H9 (cell line): ENCODE data around the gene PNPLA4. TPM values are rescaled to one million over a fixed set of nuclear protein-coding genes. Genes with fewer than 3 reads are reported as not detected.

ENCODE experiments used
- DNase-seq: peaks from one replicate; pipeline ENCODE4 v3.0.0-alpha.2; 2017
- H2AFZ ChIP-seq: one replicate; pipeline ENCODE4 v1.6.1; 2013; ENCODE audit warnings: mild to moderate bottlenecking, low read length, control low read depth, moderate library complexity
- H2AK5ac ChIP-seq: 2 replicates; pipeline ENCODE4 v1.6.1; 2013; ENCODE audit warnings: low read length, control low read depth, mixed read lengths; ENCODE audit not compliant: insufficient read length
- H2BK120ac ChIP-seq: one replicate; pipeline ENCODE4 v1.6.1; 2013; ENCODE audit warnings: low read depth, mild to moderate bottlenecking, low read length, control low read depth, inconsistent platforms; ENCODE audit not compliant: poor library complexity, severe bottlenecking
- H2BK12ac ChIP-seq: 2 replicates; pipeline ENCODE4 v1.6.1; 2013; ENCODE audit warnings: low read length, control low read depth, mixed read lengths, low read depth; ENCODE audit not compliant: insufficient read length
- H2BK15ac ChIP-seq: 2 replicates; pipeline ENCODE4 v1.6.1; 2013; ENCODE audit warnings: low read depth, low read length, control low read depth
- H2BK20ac ChIP-seq: one replicate; pipeline ENCODE4 v1.6.1; 2013; ENCODE audit warnings: low read depth, mild to moderate bottlenecking, low read length, control low read depth, inconsistent platforms; ENCODE audit not compliant: poor library complexity, severe bottlenecking
- H2BK5ac ChIP-seq: 2 replicates; pipeline ENCODE4 v1.6.1; 2013; ENCODE audit warnings: low read length, control low read depth, mixed read lengths; ENCODE audit not compliant: insufficient read length
- H3K14ac ChIP-seq: 2 replicates; pipeline ENCODE4 v1.6.1; 2013; ENCODE audit warnings: low read length, control low read depth; ENCODE audit not compliant: insufficient read depth
- H3K18ac ChIP-seq: 2 replicates; pipeline ENCODE4 v1.6.1; 2013; ENCODE audit warnings: low read depth, mild to moderate bottlenecking, mixed read lengths, low read length, control low read depth; ENCODE audit not compliant: insufficient read length
- H3K23ac ChIP-seq: 2 replicates; pipeline ENCODE4 v1.6.1; 2013; ENCODE audit warnings: low read length, control low read depth, mixed read lengths, low read depth; ENCODE audit not compliant: insufficient read length
- H3K23me2 ChIP-seq: 2 replicates; pipeline ENCODE4 v1.6.1; 2013; ENCODE audit warnings: low read depth, mild to moderate bottlenecking, mixed read lengths, low read length, control low read depth; ENCODE audit not compliant: insufficient read length, poor library complexity, severe bottlenecking
- H3K27ac ChIP-seq: 2 replicates; pipeline ENCODE4 v1.5.1; 2013; ENCODE audit warnings: low read length, control low read depth, mixed read lengths, low read depth; ENCODE audit not compliant: insufficient read length
- H3K27me3 ChIP-seq: 2 replicates; pipeline ENCODE4 v1.6.1; 2013; ENCODE audit warnings: low read length, control low read depth, inconsistent platforms; ENCODE audit not compliant: insufficient read depth
- H3K4ac ChIP-seq: 2 replicates; pipeline ENCODE4 v1.6.1; 2013; ENCODE audit warnings: low read depth, mild to moderate bottlenecking, control low read depth, inconsistent platforms, low read length, moderate library complexity
- H3K4me1 ChIP-seq: 2 replicates; pipeline ENCODE4 v1.6.1; 2013; ENCODE audit warnings: low read length, control low read depth, inconsistent platforms; ENCODE audit not compliant: insufficient read depth
- H3K4me2 ChIP-seq: 2 replicates; pipeline ENCODE4 v1.6.1; 2013; ENCODE audit warnings: low read length, control low read depth, mixed read lengths; ENCODE audit not compliant: insufficient read length, insufficient read depth
- H3K56ac ChIP-seq: 2 replicates; pipeline ENCODE4 v1.6.1; 2013; ENCODE audit warnings: low read depth, mild to moderate bottlenecking, mixed read lengths, low read length, control low read depth; ENCODE audit not compliant: insufficient read length
- H3K79me1 ChIP-seq: 2 replicates; pipeline ENCODE4 v1.6.1; 2013; ENCODE audit warnings: low read depth, mild to moderate bottlenecking, moderate library complexity, low read length, control low read depth, inconsistent platforms; ENCODE audit not compliant: insufficient read depth, poor library complexity, severe bottlenecking
- H3K79me2 ChIP-seq: 2 replicates; pipeline ENCODE4 v1.6.1; 2013; ENCODE audit warnings: low read length, control low read depth, inconsistent platforms; ENCODE audit not compliant: insufficient read depth
- H3K9ac ChIP-seq: 2 replicates; pipeline ENCODE4 v1.6.1; 2013; ENCODE audit warnings: low read length, control low read depth, mixed read lengths; ENCODE audit not compliant: insufficient read length; ENCODE audit errors: extremely low read depth
- H3K9me3 ChIP-seq: one replicate; pipeline ENCODE4 v1.6.1; 2013; ENCODE audit warnings: low read depth, low read length, inconsistent platforms; ENCODE audit not compliant: control insufficient read depth
- H3T11ph ChIP-seq: one replicate; pipeline ENCODE4 v1.6.1; 2013; ENCODE audit warnings: mild to moderate bottlenecking, low read length, control low read depth, inconsistent platforms
- H4K20me1 ChIP-seq: one replicate; pipeline ENCODE4 v1.6.1; 2013; ENCODE audit not compliant: control insufficient read depth, insufficient read length, insufficient read depth
- H4K5ac ChIP-seq: 2 replicates; pipeline ENCODE4 v1.6.1; 2013; ENCODE audit warnings: low read depth, mild to moderate bottlenecking, mixed read lengths, low read length, control low read depth; ENCODE audit not compliant: insufficient read length
- H4K8ac ChIP-seq: replicated peaks from 2 replicates; pipeline ENCODE4 v1.6.1; 2013; ENCODE audit warnings: low read length, control low read depth, mixed read lengths, low read depth; ENCODE audit not compliant: insufficient read length
- H4K91ac ChIP-seq: 2 replicates; pipeline ENCODE4 v1.6.1; 2013; ENCODE audit warnings: low read depth, mild to moderate bottlenecking, moderate library complexity, mixed read lengths, low read length, control low read depth; ENCODE audit not compliant: insufficient read length
- H3K27ac Mint-ChIP-seq, 3 experiments: 2 replicates in 2 of 3; 3 replicates in 1 of 3; pipeline ENCODE4 v1.8.0; 2020 to 2021; ENCODE audit warnings: mixed read lengths in 3 of 3, mild to moderate bottlenecking in 1 of 3, moderate library complexity in 1 of 3
- H3K27me3 Mint-ChIP-seq: 2 replicates; pipeline ENCODE4 v1.8.0; 2021; ENCODE audit warnings: low read depth, mild to moderate bottlenecking, moderate library complexity, mixed read lengths
- H3K36me3 Mint-ChIP-seq, 3 experiments: 2 replicates in 2 of 3; 3 replicates in 1 of 3; pipeline ENCODE4 v1.8.0; 2020 to 2021; ENCODE audit warnings: low read depth in 3 of 3, mixed read lengths in 3 of 3; ENCODE audit not compliant: insufficient read depth in 1 of 3
- H3K4me1 Mint-ChIP-seq, 2 experiments: 2 replicates each; pipeline ENCODE4 v1.8.0; 2020; ENCODE audit warnings: mixed read lengths in 2 of 2
- H3K4me3 Mint-ChIP-seq, 2 experiments: 2 replicates in 1 of 2; 3 replicates in 1 of 2; pipeline ENCODE4 v1.8.0; 2020 to 2021; ENCODE audit warnings: mild to moderate bottlenecking in 2 of 2, mixed read lengths in 2 of 2, moderate library complexity in 1 of 2
- H3K9me3 Mint-ChIP-seq, 2 experiments: 2 replicates in 1 of 2; 3 replicates in 1 of 2; pipeline ENCODE4 v1.8.0; 2020; ENCODE audit warnings: mild to moderate bottlenecking in 2 of 2, mixed read lengths in 2 of 2, moderate library complexity in 1 of 2
- WGBS: extraction: QIAGEN DNeasy Blood & Tissue Kit; methylation state at CpG from one replicate; pipeline ENCODE4 v1.1.7; 2013; ENCODE audit warnings: missing lambda C conversion rate, low lambda C conversion rate, mixed read lengths; ENCODE audit not compliant: insufficient read length; ENCODE audit errors: extremely low coverage; 5-methylcytosine and 5-hydroxymethylcytosine counted together
- total RNA-seq: library from RNA; stranded (reverse); gene quantifications from 2 replicates; pipeline ENCODE4 v1.2.1, GENCODE V29; 2021
- TF ChIP-seq, protein P1 (sequence below): fragments of 200-600 bp; sonication (generic); conservative IDR thresholded peaks from 3 replicates; pipeline ENCODE4 v1.8.0; 2021; ENCODE audit warnings: antibody characterized with exemption, mild to moderate bottlenecking

PNPLA4 gene
- total RNA-seq, 1 experiment from 2014 or later, result 21.4 TPM

DNA sequence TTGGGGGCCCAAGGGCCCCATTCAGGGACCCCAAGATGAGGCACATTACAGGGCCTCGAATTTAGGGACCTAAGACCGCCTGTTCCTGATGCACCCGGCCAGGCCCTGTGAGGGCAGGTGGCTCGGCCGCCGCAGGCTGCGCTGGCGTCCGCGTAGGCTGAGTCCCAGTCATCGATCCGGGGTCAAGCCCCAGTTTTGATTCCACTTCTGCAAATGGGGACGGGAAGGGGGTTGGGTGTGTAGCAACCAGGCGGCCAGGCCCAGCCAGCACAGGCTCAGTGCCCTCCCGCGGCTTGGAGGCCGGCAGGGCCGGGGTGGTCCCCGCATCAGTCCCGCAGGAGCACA lies 327 bp downstream of the PNPLA4 start:
- Histone ChIP-seq H2BK15ac (no peak overlapping the region), H4K20me1 (no peaks in the 10 kb centered on the region), H2BK12ac (no peak overlapping the region), H3K9ac (peak overlapping the region; percentile 91), H4K5ac (no peak overlapping the region), H3K23me2 (peaks cover 4% of the 10 kb centered on the region), H4K91ac (no peak overlapping the region), H3K14ac (peak overlapping the region; percentile 79; the same call in 1 of the 2 replicates), H3K23ac (no peak overlapping the region), H2BK20ac (no peak overlapping the region), H3K4me1 (no peaks in the 10 kb centered on the region; the same call in 1 of the 2 replicates), H2BK120ac (no peak overlapping the region), H2AK5ac (no peak overlapping the region), H3T11ph (no peak overlapping the region), H4K8ac (no peak overlapping the region), H3K27ac (no peak overlapping the region), H3K56ac (no peak overlapping the region), H3K27me3 (no peaks in the 10 kb centered on the region), H2AFZ (no peak overlapping the region), H3K79me2 (no peaks in the 10 kb centered on the region), H3K4ac (no peak overlapping the region), H3K4me2 (peak overlapping the region; percentile 99), H3K9me3 (no peaks in the 10 kb centered on the region), H2BK5ac (no peak overlapping the region), H3K79me1 (no peaks in the 10 kb centered on the region), H3K18ac (peak overlapping the region; percentile 73)
- no CpG with 5 or more reads among the region's 20 CpGs for WGBS
- Mint-ChIP-seq H3K27ac (no peak overlapping the region), H3K9me3 (no peaks in the 10 kb centered on the region), H3K36me3 (no peaks in the 10 kb centered on the region), H3K4me3 (peak overlapping the region; percentile 88 to 89), H3K27me3 (peaks cover 1% of the 10 kb centered on the region), H3K4me1 (peaks cover 13 to 14% of the 10 kb centered on the region in 2 experiments)
- TF ChIP-seq, protein P1, sequence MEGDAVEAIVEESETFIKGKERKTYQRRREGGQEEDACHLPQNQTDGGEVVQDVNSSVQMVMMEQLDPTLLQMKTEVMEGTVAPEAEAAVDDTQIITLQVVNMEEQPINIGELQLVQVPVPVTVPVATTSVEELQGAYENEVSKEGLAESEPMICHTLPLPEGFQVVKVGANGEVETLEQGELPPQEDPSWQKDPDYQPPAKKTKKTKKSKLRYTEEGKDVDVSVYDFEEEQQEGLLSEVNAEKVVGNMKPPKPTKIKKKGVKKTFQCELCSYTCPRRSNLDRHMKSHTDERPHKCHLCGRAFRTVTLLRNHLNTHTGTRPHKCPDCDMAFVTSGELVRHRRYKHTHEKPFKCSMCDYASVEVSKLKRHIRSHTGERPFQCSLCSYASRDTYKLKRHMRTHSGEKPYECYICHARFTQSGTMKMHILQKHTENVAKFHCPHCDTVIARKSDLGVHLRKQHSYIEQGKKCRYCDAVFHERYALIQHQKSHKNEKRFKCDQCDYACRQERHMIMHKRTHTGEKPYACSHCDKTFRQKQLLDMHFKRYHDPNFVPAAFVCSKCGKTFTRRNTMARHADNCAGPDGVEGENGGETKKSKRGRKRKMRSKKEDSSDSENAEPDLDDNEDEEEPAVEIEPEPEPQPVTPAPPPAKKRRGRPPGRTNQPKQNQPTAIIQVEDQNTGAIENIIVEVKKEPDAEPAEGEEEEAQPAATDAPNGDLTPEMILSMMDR, result no peak
- DNase-seq, result no peak
